Mesendoderm (in vitro differentiated cells): Measurements from ENCODE around the gene ERICH6.

Source experiments
- DNase-seq: peaks from one replicate; pipeline ENCODE4 v3.0.0; 2013
- H2AK5ac ChIP-seq: 2 replicates; pipeline ENCODE4 v1.6.1; 2013; ENCODE audit warnings: low read length, inconsistent platforms
- H2BK120ac ChIP-seq: 2 replicates; pipeline ENCODE4 v1.6.1; 2013; ENCODE audit warnings: low read depth, mild to moderate bottlenecking, low read length, moderate library complexity, mixed read lengths
- H2BK15ac ChIP-seq: replicated peaks from 2 replicates; pipeline ENCODE4 v1.6.1; 2013; ENCODE audit warnings: low read depth, mild to moderate bottlenecking, moderate library complexity
- H2BK5ac ChIP-seq: 2 replicates; pipeline ENCODE4 v1.6.1; 2013; ENCODE audit warnings: low read length, inconsistent platforms
- H3K18ac ChIP-seq: 2 replicates; pipeline ENCODE4 v1.6.1; 2013; ENCODE audit warnings: mild to moderate bottlenecking, low read length, mixed read lengths
- H3K23ac ChIP-seq: one replicate; pipeline ENCODE4 v1.6.1; 2013; ENCODE audit warnings: low read length
- H3K27ac ChIP-seq: 2 replicates; pipeline ENCODE4 v1.5.1; 2013; ENCODE audit warnings: low read depth, mild to moderate bottlenecking, inconsistent platforms, low read length, moderate library complexity
- H3K27me3 ChIP-seq: 2 replicates; pipeline ENCODE4 v1.6.1; 2013; ENCODE audit warnings: low read length, control low read depth, mild to moderate bottlenecking, inconsistent platforms; ENCODE audit not compliant: insufficient read depth, poor library complexity
- H3K36me3 ChIP-seq: 2 replicates; pipeline ENCODE4 v1.6.1; 2013; ENCODE audit warnings: low read length, inconsistent platforms; ENCODE audit not compliant: control insufficient read depth, insufficient read depth
- H3K4ac ChIP-seq: one replicate; pipeline ENCODE4 v1.6.1; 2013; ENCODE audit warnings: low read depth, mild to moderate bottlenecking, low read length, moderate library complexity
- H3K4me1 ChIP-seq: 2 replicates; pipeline ENCODE4 v1.6.1; 2013; ENCODE audit warnings: low read depth, low read length, inconsistent platforms; ENCODE audit not compliant: control insufficient read depth
- H3K4me2 ChIP-seq: 2 replicates; pipeline ENCODE4 v1.6.1; 2013; ENCODE audit warnings: low read length
- H3K4me3 ChIP-seq: 2 replicates; pipeline ENCODE4 v1.5.1; 2013; ENCODE audit warnings: mild to moderate bottlenecking, low read length
- H3K56ac ChIP-seq: one replicate; pipeline ENCODE4 v1.6.1; 2013; ENCODE audit warnings: low read length
- H3K79me1 ChIP-seq: 2 replicates; pipeline ENCODE4 v1.6.1; 2013; ENCODE audit warnings: low read length, inconsistent platforms
- H3K79me2 ChIP-seq: 2 replicates; pipeline ENCODE4 v1.6.1; 2013; ENCODE audit warnings: mild to moderate bottlenecking, low read length; ENCODE audit not compliant: control insufficient read depth, insufficient read depth
- H3K9ac ChIP-seq: 2 replicates; pipeline ENCODE4 v1.6.1; 2013; ENCODE audit warnings: low read length, inconsistent platforms
- H4K5ac ChIP-seq: one replicate; pipeline ENCODE4 v1.6.1; 2013; ENCODE audit warnings: low read length
- H4K8ac ChIP-seq: one replicate; pipeline ENCODE4 v1.6.1; 2013; ENCODE audit warnings: low read depth, mild to moderate bottlenecking, control low read depth, low read length, moderate library complexity
- WGBS: extraction: QIAGEN DNeasy Blood & Tissue Kit; methylation state at CpG from one replicate; pipeline ENCODE4 v1.1.7; 2013; ENCODE audit warnings: low lambda C conversion rate, missing lambda C conversion rate; ENCODE audit not compliant: insufficient coverage; ENCODE audit errors: extremely low coverage; 5-methylcytosine and 5-hydroxymethylcytosine counted together

The ERICH6 gene

DNA sequence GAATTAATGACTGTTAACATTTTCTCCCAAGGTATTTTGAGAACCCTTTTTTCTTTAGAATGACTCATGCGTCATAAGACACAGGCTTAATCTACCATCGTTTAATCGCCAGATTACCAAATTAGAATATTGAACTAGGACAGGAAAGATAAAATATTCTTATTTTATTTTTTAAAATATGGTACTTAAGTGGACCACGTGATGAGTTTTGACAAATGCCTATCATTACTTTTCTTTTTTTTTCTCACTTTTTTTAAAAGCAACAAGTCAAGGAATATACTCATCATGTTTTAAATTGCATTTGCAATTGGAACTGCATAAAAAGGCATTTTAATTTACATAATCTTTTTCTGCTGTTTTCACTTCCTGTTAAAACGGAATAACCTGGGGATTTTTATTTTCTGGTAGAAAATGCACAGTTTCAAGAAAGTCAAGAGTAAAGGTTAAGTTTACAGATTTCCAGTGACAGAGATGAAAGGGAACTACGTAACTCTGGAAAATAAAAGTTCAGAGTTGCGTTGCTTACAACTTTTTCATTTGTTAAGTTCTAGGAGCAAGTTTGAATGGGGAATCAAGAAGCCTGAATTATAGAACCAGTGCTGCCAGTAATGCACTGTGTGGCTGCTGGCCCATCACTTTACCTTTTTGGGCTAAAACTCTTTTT lies 35.6 kb upstream of the ERICH6 start:
- H3K79me1 ChIP-seq: peaks cover 4% of the 10 kb centered on the region
- no peak overlapping the region for H2BK15ac ChIP-seq
- DNase-seq: no peak
- no peaks in the 10 kb centered on the region for H3K79me2 ChIP-seq
- no CpG with 5 or more reads among the region's 7 CpGs for WGBS
- H3K4ac ChIP-seq: no peak overlapping the region
- no peak overlapping the region for H3K4me2 ChIP-seq
- no peak overlapping the region for H2BK120ac ChIP-seq
- H2AK5ac ChIP-seq: no peak overlapping the region
- no peak overlapping the region for H3K4me3 ChIP-seq
- no peak overlapping the region for H3K56ac ChIP-seq
- no peak overlapping the region for H3K27ac ChIP-seq
- H4K5ac ChIP-seq: no peak overlapping the region
- H3K9ac ChIP-seq: no peak overlapping the region
- no peak overlapping the region for H2BK5ac ChIP-seq
- no peaks in the 10 kb centered on the region for H3K27me3 ChIP-seq
- no peak overlapping the region for H4K8ac ChIP-seq
- H3K18ac ChIP-seq: no peak overlapping the region
- peaks cover 12% of the 10 kb centered on the region for H3K4me1 ChIP-seq
- no peaks in the 10 kb centered on the region for H3K36me3 ChIP-seq
- H3K23ac ChIP-seq: no peak overlapping the region

DNA sequence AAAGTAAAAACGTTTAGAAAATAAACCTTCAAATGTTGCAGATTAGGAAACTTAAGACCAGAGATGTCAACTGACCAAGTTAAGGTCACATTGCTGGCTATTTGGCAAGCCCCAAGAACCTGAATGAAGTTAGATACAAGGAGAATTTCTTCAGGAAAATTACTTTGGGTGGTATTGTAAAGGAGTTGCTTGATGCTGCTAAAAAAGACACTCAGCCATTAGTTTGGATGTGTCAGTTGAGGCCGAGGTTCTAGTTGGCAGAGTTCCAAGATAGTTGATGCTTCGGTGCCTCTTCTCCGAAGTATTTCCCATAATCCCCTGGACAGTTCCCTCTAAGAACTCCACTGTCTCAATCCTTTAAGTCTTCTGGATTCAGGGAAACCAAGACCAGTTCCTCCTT lies 35.0 kb upstream of the ERICH6 start:
- H3K27ac ChIP-seq: no peak overlapping the region
- WGBS: no CpG with 5 or more reads among the region's 4 CpGs

DNA sequence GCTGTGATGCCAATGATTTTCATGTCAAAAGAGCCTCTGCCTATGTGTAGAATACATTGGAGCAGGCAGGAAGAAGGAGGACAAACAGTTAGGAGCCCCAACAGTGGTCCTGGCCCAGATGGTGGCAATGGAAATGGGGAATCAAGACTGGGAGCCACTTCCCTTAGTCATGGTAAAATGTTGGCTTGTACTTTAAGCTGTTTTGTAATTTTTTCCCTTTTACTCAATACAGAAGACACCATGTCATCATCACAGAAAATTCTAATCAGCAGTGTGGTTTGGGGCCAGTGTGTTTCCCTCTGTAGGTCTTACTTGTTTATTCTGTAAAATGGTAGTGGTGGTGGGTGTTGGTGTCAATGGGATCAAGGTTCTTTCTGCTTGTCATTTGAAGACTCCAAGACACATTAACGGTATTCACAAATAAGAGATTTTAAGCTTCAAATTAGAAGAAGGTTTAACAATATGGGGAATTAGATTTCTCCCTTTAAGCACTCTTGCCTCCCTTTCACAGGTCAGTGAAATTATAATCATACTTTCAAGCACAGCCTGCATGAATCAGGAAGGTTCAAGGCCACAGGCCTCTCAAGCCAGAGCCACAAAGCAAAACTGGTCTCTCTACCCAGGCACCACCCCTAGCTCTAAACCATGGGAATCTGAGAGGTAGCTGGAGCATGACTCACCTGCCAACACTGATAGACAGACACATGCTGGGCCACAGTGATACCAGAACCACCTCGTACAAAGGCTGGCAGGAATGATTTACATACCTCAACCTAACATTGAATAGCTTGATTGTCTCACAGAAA lies 34.4 kb upstream of the ERICH6 start:
- DNase-seq: peak; percentile 95
- no peak overlapping the region for H4K8ac ChIP-seq
- no peak overlapping the region for H4K5ac ChIP-seq
- no peak overlapping the region for H3K9ac ChIP-seq
- H3K4ac ChIP-seq: no peak overlapping the region
- H3K79me2 ChIP-seq: no peaks in the 10 kb centered on the region
- H3K18ac ChIP-seq: peak overlapping the region; percentile 52
- peaks cover 17% of the 10 kb centered on the region for H3K4me1 ChIP-seq
- H3K23ac ChIP-seq: no peak overlapping the region
- peak overlapping the region; percentile 75 for H2BK120ac ChIP-seq
- H3K4me2 ChIP-seq: no peak overlapping the region
- H2AK5ac ChIP-seq: no peak overlapping the region
- H3K4me3 ChIP-seq: no peak overlapping the region
- no CpG with 5 or more reads among the region's 2 CpGs for WGBS
- no peak overlapping the region for H3K56ac ChIP-seq
- H3K36me3 ChIP-seq: no peaks in the 10 kb centered on the region
- H2BK5ac ChIP-seq: no peak overlapping the region
- peaks cover 3% of the 10 kb centered on the region for H3K79me1 ChIP-seq
- H3K27ac ChIP-seq: no peak overlapping the region
- peak overlapping the region; percentile 61 for H2BK15ac ChIP-seq
- no peaks in the 10 kb centered on the region for H3K27me3 ChIP-seq

More for the DNA sequence above, 35.0 kb upstream of the ERICH6 start:
- peak overlapping the region; percentile 14 for H3K18ac ChIP-seq
- no peak overlapping the region for H3K56ac ChIP-seq
- peaks cover 14% of the 10 kb centered on the region for H3K4me1 ChIP-seq
- no peaks in the 10 kb centered on the region for H3K27me3 ChIP-seq
- no peak overlapping the region for H3K4ac ChIP-seq
- H2BK120ac ChIP-seq: no peak overlapping the region
- H2BK15ac ChIP-seq: no peak overlapping the region
- H3K23ac ChIP-seq: no peak overlapping the region
- no peak overlapping the region for H2AK5ac ChIP-seq
- peaks cover 4% of the 10 kb centered on the region for H3K79me1 ChIP-seq
- no peak overlapping the region for H3K9ac ChIP-seq
- H3K36me3 ChIP-seq: no peaks in the 10 kb centered on the region
- no peak overlapping the region for H4K8ac ChIP-seq
- H3K4me2 ChIP-seq: no peak overlapping the region
- H4K5ac ChIP-seq: no peak overlapping the region
- no peak overlapping the region for H3K4me3 ChIP-seq
- H2BK5ac ChIP-seq: no peak overlapping the region
- no peaks in the 10 kb centered on the region for H3K79me2 ChIP-seq
- no peak for DNase-seq

DNA sequence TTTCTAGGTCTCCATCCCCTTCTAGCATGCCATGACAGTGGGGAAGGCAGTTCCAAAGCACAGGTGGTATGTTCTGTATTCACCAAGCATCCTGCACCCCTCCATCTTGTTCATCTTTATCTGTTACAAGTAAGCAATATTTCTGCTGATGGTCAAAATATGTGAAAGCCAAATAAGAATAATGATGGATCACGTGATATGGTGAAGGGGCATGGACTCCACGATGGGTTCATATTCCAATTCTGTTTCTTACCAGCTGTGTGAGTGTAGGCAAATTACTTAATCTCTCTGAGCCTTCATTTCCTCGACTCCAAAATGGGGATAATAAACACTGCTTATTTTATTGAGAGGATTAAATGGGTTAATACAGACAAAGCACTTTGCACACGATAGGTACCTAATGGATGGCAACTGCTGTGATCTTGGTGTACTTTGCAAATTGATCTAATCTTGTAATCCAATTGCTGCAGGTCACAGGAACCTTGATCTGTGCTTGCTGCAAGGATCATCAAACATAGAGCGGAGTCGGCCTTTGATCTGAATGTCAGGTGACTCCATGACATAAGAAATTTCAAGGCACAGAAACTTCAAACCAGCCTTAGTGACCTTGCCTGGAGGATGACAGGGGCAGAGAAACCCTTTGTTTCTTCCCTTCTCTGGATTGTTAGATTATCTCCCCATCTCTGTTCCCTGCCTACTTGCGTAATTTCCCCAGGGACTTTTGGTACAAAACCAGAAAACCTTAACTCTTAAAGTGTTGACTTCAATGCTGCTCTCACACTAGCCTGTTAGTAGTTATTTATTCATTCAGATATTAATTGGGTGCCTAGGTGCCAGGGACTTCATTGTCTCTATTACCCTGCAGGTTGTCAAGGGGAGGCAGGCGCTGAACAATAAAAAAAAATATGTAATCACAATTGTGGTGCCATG lies 33.4 kb upstream of the ERICH6 start:
- no peak overlapping the region for H3K4me2 ChIP-seq
- H3K4me3 ChIP-seq: no peak overlapping the region
- no peak overlapping the region for H3K23ac ChIP-seq
- H3K4ac ChIP-seq: no peak overlapping the region
- H3K18ac ChIP-seq: peak overlapping the region; percentile 52
- no peak overlapping the region for H3K9ac ChIP-seq
- DNase-seq: peak; percentile 47
- H3K79me2 ChIP-seq: no peaks in the 10 kb centered on the region
- no peaks in the 10 kb centered on the region for H3K79me1 ChIP-seq
- no CpG with 5 or more reads among the region's 8 CpGs for WGBS
- H2BK15ac ChIP-seq: no peak overlapping the region
- H2BK5ac ChIP-seq: no peak overlapping the region
- H3K56ac ChIP-seq: no peak overlapping the region
- H3K36me3 ChIP-seq: no peaks in the 10 kb centered on the region
- peaks cover 17% of the 10 kb centered on the region for H3K4me1 ChIP-seq
- no peak overlapping the region for H2AK5ac ChIP-seq
- no peak overlapping the region for H4K5ac ChIP-seq
- H3K27ac ChIP-seq: no peak overlapping the region
- H3K27me3 ChIP-seq: no peaks in the 10 kb centered on the region
- peak overlapping the region; percentile 75 for H2BK120ac ChIP-seq
- no peak overlapping the region for H4K8ac ChIP-seq

DNA sequence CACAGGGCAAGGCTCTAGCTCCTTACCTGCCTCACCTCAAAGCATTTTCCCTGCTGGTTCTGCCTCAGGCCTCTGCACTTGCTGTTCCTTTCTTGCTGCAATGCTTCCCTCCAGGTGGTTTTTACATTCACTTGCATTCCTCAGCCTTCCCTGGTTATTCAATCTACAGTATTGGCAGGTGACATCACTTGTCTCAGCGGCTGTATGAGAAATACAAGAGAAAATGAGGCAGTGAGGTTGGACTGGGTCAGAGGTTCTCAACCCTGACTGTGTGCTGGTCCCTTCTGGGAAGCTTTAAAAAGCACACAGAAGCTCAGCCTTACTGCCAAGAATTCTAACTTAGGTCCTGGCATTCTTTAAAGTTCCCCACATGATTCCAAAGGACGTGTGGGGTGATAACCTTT lies 32.6 kb upstream of the ERICH6 start:
- Histone ChIP-seq H3K79me1 (no peaks in the 10 kb centered on the region), H4K8ac (no peak overlapping the region), H3K56ac (no peak overlapping the region), H2AK5ac (no peak overlapping the region), H3K27ac (no peak overlapping the region), H3K4ac (no peak overlapping the region), H3K79me2 (no peaks in the 10 kb centered on the region), H3K18ac (no peak overlapping the region), H3K4me1 (peaks cover 17% of the 10 kb centered on the region), H4K5ac (no peak overlapping the region), H2BK15ac (no peak overlapping the region), H3K9ac (no peak overlapping the region), H2BK120ac (no peak overlapping the region), H3K4me3 (no peak overlapping the region), H3K4me2 (no peak overlapping the region), H3K36me3 (no peaks in the 10 kb centered on the region), H3K23ac (no peak overlapping the region), H3K27me3 (no peaks in the 10 kb centered on the region), H2BK5ac (no peak overlapping the region)
- no CpG with 5 or more reads among the region's 2 CpGs for WGBS
- peak; percentile 92 for DNase-seq
